Right lobe of liver (tissue), 4 donors: Measurements from ENCODE around the gene SMIM23.

Experiments used
- CTCF ChIP-seq, 4 donors: fragments of 200-600 bp in 3 of 4; fragments of 450-650 bp in 1 of 4; IDR thresholded peaks; one replicate each; pipeline versions ENCODE4 v1.5.1 to v1.8.0; 2016 to 2022; ENCODE audit warnings: antibody characterized with exemption in 4 of 4, mild to moderate bottlenecking in 2 of 4
- POLR2A ChIP-seq: fragments of 450-650 bp; IDR thresholded peaks from one replicate; pipeline ENCODE4 v1.6.1; 2017; ENCODE audit warnings: antibody characterized with exemption, mild to moderate bottlenecking
- donor health status: DM: no; HTN: no; CAD: no.
- donor health status: DM: no; HTN: no; CAD: no.
- donor health status: DM: no; HTN: yes; CAD: no.

GRCh38 chr5:171774418-171774817 is 11.2 kb upstream of the SMIM23 start:
- no peak for TF ChIP-seq CTCF (IDR thresholded peaks at IDR 0.05)
- TF ChIP-seq POLR2A: no peak
